Neural progenitor cell (in vitro differentiated cells): ENCODE measurements around the gene RUNX1.

Experiments used
- EZH2phosphoT487 ChIP-seq: fragments of 200-600 bp; sonication (generic); IDR thresholded peaks from 2 replicates; pipeline ENCODE4 v1.6.1; 2017; ENCODE audit warnings: antibody characterized with exemption
- TF ChIP-seq, protein P1 (sequence below): fragments of 200-600 bp; sonication (generic); IDR thresholded peaks from 2 replicates; pipeline ENCODE4 v1.5.1; 2017; ENCODE audit warnings: antibody characterized with exemption, mild to moderate bottlenecking

DNA sequence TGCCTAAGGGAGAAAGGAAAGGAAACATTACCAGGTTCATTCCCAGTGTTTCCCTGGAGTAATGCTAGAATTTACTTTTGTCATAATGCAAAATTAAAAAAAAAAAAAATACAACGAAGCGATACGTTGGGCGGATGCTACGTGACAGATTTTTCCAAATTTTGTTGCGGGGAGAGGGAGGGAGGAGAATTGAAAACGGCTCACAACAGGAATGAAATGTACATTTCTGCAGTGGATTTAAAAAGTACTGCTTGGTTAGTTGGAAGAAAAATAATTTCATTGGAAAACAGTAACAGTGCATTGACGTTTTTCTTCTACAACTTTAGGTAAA is 157.5 kb downstream of the RUNX1 start:
- TF ChIP-seq, protein P1, sequence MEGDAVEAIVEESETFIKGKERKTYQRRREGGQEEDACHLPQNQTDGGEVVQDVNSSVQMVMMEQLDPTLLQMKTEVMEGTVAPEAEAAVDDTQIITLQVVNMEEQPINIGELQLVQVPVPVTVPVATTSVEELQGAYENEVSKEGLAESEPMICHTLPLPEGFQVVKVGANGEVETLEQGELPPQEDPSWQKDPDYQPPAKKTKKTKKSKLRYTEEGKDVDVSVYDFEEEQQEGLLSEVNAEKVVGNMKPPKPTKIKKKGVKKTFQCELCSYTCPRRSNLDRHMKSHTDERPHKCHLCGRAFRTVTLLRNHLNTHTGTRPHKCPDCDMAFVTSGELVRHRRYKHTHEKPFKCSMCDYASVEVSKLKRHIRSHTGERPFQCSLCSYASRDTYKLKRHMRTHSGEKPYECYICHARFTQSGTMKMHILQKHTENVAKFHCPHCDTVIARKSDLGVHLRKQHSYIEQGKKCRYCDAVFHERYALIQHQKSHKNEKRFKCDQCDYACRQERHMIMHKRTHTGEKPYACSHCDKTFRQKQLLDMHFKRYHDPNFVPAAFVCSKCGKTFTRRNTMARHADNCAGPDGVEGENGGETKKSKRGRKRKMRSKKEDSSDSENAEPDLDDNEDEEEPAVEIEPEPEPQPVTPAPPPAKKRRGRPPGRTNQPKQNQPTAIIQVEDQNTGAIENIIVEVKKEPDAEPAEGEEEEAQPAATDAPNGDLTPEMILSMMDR = no peak
- no peak for TF ChIP-seq EZH2phosphoT487
